Suprapubic skin (tissue), 4 donors: Measurements from ENCODE around the gene BLTP2. TPM values are rescaled to one million over a fixed set of nuclear protein-coding genes. Genes with fewer than 3 reads are reported as not detected.

ENCODE experiments used
- DNase-seq, 2 donors: peaks; one replicate each; pipeline ENCODE4 v3.0.0-alpha.2; 2019; ENCODE audit warnings: low spot score in 2 of 2
- H3K27ac ChIP-seq: fragments of 200-600 bp; sonication (generic); one replicate; pipeline ENCODE4 v1.5.1; 2019
- H3K27me3 ChIP-seq: fragments of 200-600 bp; sonication (generic); one replicate; pipeline ENCODE4 v1.5.1; 2019
- H3K36me3 ChIP-seq: fragments of 200-600 bp; sonication (generic); one replicate; pipeline ENCODE4 v1.5.1; 2019
- H3K4me1 ChIP-seq: fragments of 200-600 bp; sonication (generic); one replicate; pipeline ENCODE4 v1.5.1; 2019
- H3K4me3 ChIP-seq: fragments of 200-600 bp; sonication (generic); one replicate; pipeline ENCODE4 v1.5.1; 2019; ENCODE audit warnings: mild to moderate bottlenecking
- H3K9me3 ChIP-seq: fragments of 200-600 bp; sonication (generic); one replicate; pipeline ENCODE4 v1.5.1; 2019
- EP300 ChIP-seq: sonication (generic); formaldehyde crosslinking; IDR thresholded peaks from one replicate; pipeline ENCODE4 v1.6.1; 2017; ENCODE audit warnings: antibody characterized with exemption
- POLR2A ChIP-seq, 2 donors: fragments of 450-650 bp; IDR thresholded peaks; one replicate each; pipeline ENCODE4 v1.6.1; 2017; ENCODE audit warnings: antibody characterized with exemption in 2 of 2, mild to moderate bottlenecking in 2 of 2, moderate library complexity in 2 of 2
- POLR2AphosphoS5 ChIP-seq, 3 donors: sonication (generic); formaldehyde crosslinking; IDR thresholded peaks; one replicate each; pipeline ENCODE4 v1.6.1; 2017; ENCODE audit warnings: antibody characterized with exemption in 3 of 3
- WGBS: methylation state at CpG from one replicate; pipeline ENCODE4 v1.1.5; 2018; 5-methylcytosine and 5-hydroxymethylcytosine counted together
- total RNA-seq, 4 donors: library from RNA; depleted of rRNA; stranded (reverse); fragments of >200 nt; gene quantifications; one replicate each; pipeline ENCODE4 v1.1.0, GENCODE V29; 2016
- TF ChIP-seq, protein P1 (sequence below), 2 donors: fragments of 200-600 bp in 1 of 2; fragments of 450-650 bp in 1 of 2; sonication (generic) in 1 of 2; IDR thresholded peaks; one replicate each; pipeline ENCODE4 v1.5.1; 2016 to 2019; ENCODE audit warnings: antibody characterized with exemption in 2 of 2, mild to moderate bottlenecking in 1 of 2, moderate library complexity in 1 of 2

BLTP2 gene
- total RNA-seq, 4 donors from 2014 or later: 82.7 to 139 (median 125) TPM

DNA sequence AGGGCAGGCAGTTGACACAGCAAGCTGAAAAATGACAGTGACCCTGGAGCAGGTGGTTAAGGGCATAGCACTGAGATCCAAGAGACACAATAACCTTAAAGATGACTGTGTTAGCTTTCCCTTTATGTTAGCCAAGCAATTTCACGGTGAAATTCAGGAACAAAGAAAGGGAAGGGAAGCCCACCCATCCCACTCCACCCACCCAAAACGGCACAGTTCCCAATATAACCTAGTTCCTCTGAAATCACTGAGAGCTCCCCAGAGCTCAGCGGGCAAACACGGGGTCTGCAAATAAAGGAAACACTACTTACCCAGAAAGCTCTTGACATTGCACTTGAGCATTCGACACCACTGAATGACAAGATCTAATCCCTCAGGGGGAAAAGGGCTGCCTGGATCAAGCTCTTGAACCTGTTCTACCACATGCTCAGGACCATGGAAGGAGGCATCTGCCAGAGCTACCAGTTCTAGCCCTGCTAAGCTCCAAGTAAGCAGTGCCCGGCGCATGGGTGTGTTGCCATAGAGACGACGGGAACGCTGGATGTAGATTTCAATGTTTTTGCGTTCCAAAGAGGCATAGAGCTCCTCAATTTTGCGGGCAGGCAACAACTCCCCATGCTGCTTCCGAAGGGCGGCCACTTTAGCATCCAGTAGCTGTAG is 10.6 kb downstream of the BLTP2 start:
- no peaks in the 10 kb centered on the region for H3K9me3 ChIP-seq
- no peak for DNase-seq
- H3K27me3 ChIP-seq: no peaks in the 10 kb centered on the region
- H3K36me3 ChIP-seq: peaks cover 100% of the 10 kb centered on the region
- peaks cover 10% of the 10 kb centered on the region for H3K4me1 ChIP-seq
- H3K4me3 ChIP-seq: no peak overlapping the region
- no peak overlapping the region for H3K27ac ChIP-seq
- TF ChIP-seq POLR2AphosphoS5 (IDR thresholded peaks at IDR 0.05) (no peak), POLR2A (IDR thresholded peaks at IDR 0.05) (no peak)
- TF ChIP-seq, protein P1, sequence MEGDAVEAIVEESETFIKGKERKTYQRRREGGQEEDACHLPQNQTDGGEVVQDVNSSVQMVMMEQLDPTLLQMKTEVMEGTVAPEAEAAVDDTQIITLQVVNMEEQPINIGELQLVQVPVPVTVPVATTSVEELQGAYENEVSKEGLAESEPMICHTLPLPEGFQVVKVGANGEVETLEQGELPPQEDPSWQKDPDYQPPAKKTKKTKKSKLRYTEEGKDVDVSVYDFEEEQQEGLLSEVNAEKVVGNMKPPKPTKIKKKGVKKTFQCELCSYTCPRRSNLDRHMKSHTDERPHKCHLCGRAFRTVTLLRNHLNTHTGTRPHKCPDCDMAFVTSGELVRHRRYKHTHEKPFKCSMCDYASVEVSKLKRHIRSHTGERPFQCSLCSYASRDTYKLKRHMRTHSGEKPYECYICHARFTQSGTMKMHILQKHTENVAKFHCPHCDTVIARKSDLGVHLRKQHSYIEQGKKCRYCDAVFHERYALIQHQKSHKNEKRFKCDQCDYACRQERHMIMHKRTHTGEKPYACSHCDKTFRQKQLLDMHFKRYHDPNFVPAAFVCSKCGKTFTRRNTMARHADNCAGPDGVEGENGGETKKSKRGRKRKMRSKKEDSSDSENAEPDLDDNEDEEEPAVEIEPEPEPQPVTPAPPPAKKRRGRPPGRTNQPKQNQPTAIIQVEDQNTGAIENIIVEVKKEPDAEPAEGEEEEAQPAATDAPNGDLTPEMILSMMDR (IDR thresholded peaks at IDR 0.05): no peak
- 74% methylated on average over 14 of the region's 14 CpGs for WGBS

DNA sequence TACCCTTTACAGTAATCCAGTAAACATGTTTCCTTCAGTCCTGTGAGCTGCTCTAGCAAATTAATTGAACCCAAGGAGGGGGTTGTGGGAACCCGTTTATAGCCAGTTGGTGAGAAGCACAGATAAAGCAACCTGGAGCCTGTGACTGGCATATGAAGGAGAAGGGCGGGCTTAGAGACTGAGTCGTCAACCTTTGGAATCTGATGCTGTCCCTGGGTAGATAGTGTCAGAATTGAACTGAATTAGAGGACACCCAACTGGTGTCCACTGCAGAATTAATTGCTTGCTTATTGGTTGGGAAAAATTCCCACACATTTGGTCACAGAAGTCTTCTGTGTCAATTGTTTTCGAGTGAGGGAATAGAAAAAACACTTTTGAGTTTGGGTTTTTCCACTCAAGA is 18.1 kb downstream of the BLTP2 start:
- DNase-seq: no peak
- 93% methylated on average over 4 of the region's 4 CpGs for WGBS
- Histone ChIP-seq H3K4me3 (no peak overlapping the region), H3K27ac (no peak overlapping the region), H3K9me3 (no peaks in the 10 kb centered on the region), H3K36me3 (peaks cover 93% of the 10 kb centered on the region), H3K27me3 (no peaks in the 10 kb centered on the region), H3K4me1 (no peaks in the 10 kb centered on the region)
- TF ChIP-seq EP300 (no peak), POLR2AphosphoS5 (IDR thresholded peaks at IDR 0.05) (no peak), POLR2A (IDR thresholded peaks at IDR 0.05) (no peak)
- TF ChIP-seq, protein P1 (IDR thresholded peaks at IDR 0.05): no peak

DNA sequence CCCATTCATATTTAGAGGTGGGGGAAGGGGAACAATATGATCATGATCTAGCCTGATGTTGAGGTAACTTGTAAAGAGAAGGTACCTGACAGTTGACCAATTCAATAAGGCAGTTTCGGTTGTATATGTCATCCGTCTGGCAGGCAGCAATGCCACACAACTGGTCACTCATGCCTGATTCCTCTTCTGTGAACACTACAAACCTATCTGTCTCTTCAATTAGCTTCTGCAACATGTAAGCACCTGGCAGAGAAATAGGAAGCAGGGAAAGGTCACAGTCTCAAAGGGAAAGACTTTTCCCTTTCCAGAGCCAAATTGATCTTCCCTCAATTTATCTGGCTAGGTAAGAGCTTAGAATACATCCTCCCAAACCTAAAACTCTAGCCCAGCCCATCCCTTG is 20.8 kb downstream of the BLTP2 start:
- WGBS: 98% methylated on average over 2 of the region's 2 CpGs

DNA sequence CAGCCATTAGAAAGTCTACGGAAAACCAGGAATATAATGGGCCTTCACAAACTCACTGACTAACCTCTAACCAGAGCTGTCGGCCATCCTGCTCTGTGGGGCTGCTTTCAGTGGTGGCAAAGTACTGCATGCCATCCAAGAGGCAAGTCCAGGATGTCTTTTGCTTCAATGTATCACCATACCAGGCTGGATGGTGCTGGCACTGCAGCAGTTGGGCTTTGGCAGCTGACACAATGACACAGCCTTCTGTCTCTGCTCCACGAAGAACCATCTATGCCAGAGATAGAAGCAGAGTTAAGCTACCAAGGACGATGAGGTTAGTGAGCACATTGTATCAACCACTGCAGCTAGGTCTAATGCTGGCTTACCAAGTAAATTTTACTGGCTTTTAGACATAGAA is 21.3 kb downstream of the BLTP2 start:
- no peaks in the 10 kb centered on the region for H3K9me3 ChIP-seq
- H3K36me3 ChIP-seq: peaks cover 93% of the 10 kb centered on the region
- no peak overlapping the region for H3K27ac ChIP-seq
- H3K27me3 ChIP-seq: no peaks in the 10 kb centered on the region
- no peak overlapping the region for H3K4me3 ChIP-seq
- no peak for DNase-seq
- WGBS: 88% methylated on average over 4 of the region's 4 CpGs
- TF ChIP-seq POLR2A (IDR thresholded peaks at IDR 0.05): no peak
- TF ChIP-seq EP300: no peak
- TF ChIP-seq, protein P1 (IDR thresholded peaks at IDR 0.05): no peak
- no peak for TF ChIP-seq POLR2AphosphoS5 (IDR thresholded peaks at IDR 0.05)
- no peaks in the 10 kb centered on the region for H3K4me1 ChIP-seq

More for the DNA sequence above, 20.8 kb downstream of the BLTP2 start:
- Histone ChIP-seq H3K27ac (no peak overlapping the region), H3K4me1 (no peaks in the 10 kb centered on the region), H3K4me3 (no peak overlapping the region), H3K9me3 (no peaks in the 10 kb centered on the region), H3K27me3 (no peaks in the 10 kb centered on the region), H3K36me3 (peaks cover 93% of the 10 kb centered on the region)
- no peak for TF ChIP-seq EP300
- TF ChIP-seq POLR2AphosphoS5 (IDR thresholded peaks at IDR 0.05): no peak
- TF ChIP-seq, protein P1 (IDR thresholded peaks at IDR 0.05): no peak
- no peak for TF ChIP-seq POLR2A (IDR thresholded peaks at IDR 0.05)
- DNase-seq: no peak

DNA sequence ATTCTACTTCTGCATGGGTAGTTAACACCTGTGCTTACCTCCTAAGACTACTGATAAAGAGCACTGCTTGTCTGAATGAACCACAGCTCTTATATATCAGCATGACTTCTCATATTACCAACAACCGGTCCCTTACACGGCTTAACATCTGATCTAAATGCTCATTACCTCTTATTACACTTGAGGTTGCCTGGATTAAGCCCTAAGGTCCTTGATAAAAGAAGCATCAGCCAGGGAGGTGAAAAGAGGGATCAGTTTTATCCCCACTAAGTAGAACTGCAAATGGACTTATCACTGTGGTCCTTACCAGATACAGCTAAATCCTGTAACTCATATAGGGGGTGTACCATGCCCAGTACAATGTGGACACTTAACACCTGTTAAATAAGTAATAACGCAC is 22.8 kb downstream of the BLTP2 start:
- H3K27me3 ChIP-seq: no peaks in the 10 kb centered on the region
- H3K27ac ChIP-seq: no peak overlapping the region
- no peak overlapping the region for H3K4me3 ChIP-seq
- peaks cover 94% of the 10 kb centered on the region for H3K36me3 ChIP-seq
- no peaks in the 10 kb centered on the region for H3K4me1 ChIP-seq
- no peak for DNase-seq
- no peaks in the 10 kb centered on the region for H3K9me3 ChIP-seq
- WGBS: 95% methylated on average over 3 of the region's 3 CpGs
- TF ChIP-seq EP300: no peak
- no peak for TF ChIP-seq POLR2A (IDR thresholded peaks at IDR 0.05)
- TF ChIP-seq POLR2AphosphoS5 (IDR thresholded peaks at IDR 0.05): no peak
- TF ChIP-seq, protein P1 (IDR thresholded peaks at IDR 0.05): no peak
